Measurements from ENCODE around the gene WDFY3.
A peak's percentile ranks its signal among the peaks of the same experiment; 100 is the strongest.

WDFY3 gene

DNA sequence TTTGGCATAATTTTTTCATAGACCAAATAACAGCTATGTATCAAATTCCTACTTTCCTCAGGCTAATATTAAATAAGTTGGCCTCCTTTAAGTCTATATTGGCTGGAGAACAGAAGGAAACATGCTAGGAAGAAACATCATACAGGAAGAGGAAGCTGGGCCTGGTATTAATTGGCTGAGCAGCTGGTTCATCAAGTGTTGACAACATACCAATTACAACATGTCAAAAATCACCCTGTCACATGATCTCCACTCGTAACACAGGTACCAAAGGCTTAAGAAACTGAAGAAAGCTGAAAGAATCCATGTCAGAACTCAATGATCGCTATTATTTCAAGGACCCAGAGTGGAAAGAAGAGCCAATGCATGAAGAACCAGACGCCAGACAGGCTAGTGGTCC lies 10.5 kb downstream of the WDFY3 start:
- no peak for DNase-seq (ENCODE audit: low spot score)
- POLR2A ChIA-PET (ENCODE audit: low non-redundant PET): interaction anchor here (0.6 kb wide), 1 partner anchor 35 kb away, joined by 3 read pairs; no protein-coding TSS in a partner anchor
- TF ChIP-seq, protein P1, sequence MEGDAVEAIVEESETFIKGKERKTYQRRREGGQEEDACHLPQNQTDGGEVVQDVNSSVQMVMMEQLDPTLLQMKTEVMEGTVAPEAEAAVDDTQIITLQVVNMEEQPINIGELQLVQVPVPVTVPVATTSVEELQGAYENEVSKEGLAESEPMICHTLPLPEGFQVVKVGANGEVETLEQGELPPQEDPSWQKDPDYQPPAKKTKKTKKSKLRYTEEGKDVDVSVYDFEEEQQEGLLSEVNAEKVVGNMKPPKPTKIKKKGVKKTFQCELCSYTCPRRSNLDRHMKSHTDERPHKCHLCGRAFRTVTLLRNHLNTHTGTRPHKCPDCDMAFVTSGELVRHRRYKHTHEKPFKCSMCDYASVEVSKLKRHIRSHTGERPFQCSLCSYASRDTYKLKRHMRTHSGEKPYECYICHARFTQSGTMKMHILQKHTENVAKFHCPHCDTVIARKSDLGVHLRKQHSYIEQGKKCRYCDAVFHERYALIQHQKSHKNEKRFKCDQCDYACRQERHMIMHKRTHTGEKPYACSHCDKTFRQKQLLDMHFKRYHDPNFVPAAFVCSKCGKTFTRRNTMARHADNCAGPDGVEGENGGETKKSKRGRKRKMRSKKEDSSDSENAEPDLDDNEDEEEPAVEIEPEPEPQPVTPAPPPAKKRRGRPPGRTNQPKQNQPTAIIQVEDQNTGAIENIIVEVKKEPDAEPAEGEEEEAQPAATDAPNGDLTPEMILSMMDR (conservative IDR thresholded peaks at IDR 0.05; ENCODE audit: low read depth): no peak
- H3K27ac ChIP-seq: no peak overlapping the region
- CTCF ChIA-PET: interaction anchor here (2.5 kb wide), 1 partner anchor 10 kb away, joined by 7 read pairs; the partner anchor contains the start of gene WDFY3

DNA sequence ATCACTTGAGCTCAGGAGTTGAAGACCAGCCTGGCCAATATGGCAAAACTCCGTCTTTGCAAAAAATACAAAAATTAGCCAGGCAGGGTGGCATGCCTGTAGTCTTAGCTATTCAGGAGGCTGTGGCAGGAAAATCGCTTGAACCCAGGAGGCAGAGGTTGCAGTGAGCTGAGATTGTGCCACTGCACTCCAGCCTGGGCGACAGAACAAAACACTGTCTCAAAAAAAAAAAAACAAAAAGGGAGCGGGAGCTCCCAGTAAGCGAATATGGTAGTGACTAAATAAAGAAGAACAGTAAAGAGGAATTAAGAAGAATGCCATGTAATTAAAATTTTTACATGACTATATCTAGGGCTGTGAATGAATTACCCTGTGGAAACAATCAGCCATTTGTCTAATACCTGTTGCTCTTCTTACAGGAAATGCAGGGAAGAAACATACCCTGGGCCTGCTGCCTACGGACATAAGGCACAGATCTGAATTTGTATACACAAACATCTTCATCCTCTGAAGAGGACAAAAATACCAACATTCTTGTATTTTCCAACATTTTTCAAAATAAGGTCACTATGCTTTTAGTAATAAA lies 11.4 kb downstream of the WDFY3 start:
- POLR2A ChIA-PET (ENCODE audit: low non-redundant PET): no interaction called here
- CTCF ChIA-PET: interaction anchor here (0.6 to 2.5 kb wide), 2 partner anchors 11 to 13 kb away, joined by 4 to 7 read pairs; partner anchors contain the start of gene WDFY3

DNA sequence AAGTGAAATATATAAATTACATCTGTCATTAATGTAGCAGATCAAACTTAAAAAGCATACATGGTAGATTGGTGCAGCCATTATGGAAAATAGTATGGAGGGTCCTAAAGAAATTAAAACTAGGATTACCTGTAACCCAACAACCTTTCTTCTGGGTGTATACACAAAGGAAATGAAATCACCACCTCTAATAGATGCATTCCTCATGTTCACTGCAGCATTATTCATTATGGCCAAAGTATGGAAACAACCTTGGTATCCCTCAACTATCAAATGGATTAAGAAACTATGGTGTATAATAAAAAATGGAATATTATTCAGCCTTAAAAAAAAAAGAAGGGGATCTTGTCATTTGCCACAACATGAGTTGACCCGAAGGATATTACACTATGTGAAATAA lies 13.7 kb downstream of the WDFY3 start:
- TF ChIP-seq, protein P1 (conservative IDR thresholded peaks at IDR 0.05; ENCODE audit: low read depth): no peak
- DNase-seq (ENCODE audit: low spot score): no peak
- H3K27ac ChIP-seq: no peak overlapping the region
- POLR2A ChIA-PET (ENCODE audit: low non-redundant PET): no interaction called here
- CTCF ChIA-PET: interaction anchor here (0.7 kb wide), 1 partner anchor 116 kb away, joined by 3 read pairs; no protein-coding TSS in a partner anchor

More for the DNA sequence above, 11.4 kb downstream of the WDFY3 start:
- TF ChIP-seq, protein P1 (conservative IDR thresholded peaks at IDR 0.05; ENCODE audit: low read depth): no peak
- no peak overlapping the region for H3K27ac ChIP-seq
- DNase-seq (ENCODE audit: low spot score): no peak

DNA sequence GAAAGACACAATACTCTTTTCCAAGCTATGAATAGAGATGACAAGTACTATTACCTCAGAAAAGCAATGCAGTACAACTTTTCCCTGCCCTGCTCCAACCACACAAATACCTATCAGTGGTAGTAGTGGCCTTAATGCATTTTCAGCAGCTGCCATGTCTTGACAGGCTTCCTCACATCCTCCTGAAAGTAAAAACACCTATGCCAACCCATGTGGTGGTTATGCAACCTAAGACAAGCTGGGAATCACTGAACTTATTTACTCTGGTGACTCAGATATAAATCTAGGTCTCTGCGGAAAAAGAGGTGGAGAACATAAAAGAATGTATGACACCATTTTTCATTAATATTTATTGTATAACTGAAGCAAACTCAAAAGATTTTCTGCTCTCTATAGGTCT lies 14.5 kb downstream of the WDFY3 start:
- TF ChIP-seq, protein P1 (conservative IDR thresholded peaks at IDR 0.05; ENCODE audit: low read depth): no peak
- ChIA-PET POLR2A (ENCODE audit: low non-redundant PET) (interaction anchor here (0.6 to 0.7 kb wide), 2 partner anchors 14 to 171 kb away, joined by 3 to 21 read pairs; partner anchors contain the start of gene WDFY3), CTCF (interaction anchor here (0.6 kb wide), 1 partner anchor 53 kb away, joined by 5 read pairs; no protein-coding TSS in a partner anchor)
- DNase-seq (ENCODE audit: low spot score): peak; percentile 85
- H3K27ac ChIP-seq: no peak overlapping the region

DNA sequence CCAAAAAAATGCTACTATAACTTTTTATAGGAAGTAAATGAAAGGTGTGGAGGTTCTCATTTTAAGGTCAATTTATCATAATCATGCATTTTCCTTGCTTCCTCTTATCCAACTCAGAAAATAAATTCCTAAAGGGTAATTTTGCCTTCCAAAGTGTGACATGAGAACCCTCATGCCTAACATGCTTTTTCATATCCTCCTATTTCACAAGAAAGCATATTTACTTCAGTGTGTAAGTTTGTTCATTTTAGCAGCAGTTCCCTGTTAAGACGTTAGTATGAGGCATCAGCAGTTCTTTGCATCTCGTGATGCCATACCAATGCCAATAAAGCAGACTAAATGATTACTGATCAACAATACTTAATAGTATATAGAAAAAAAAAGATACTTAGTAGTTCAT lies 18.4 kb downstream of the WDFY3 start:
- TF ChIP-seq, protein P1 (conservative IDR thresholded peaks at IDR 0.05; ENCODE audit: low read depth): no peak
- H3K27ac ChIP-seq: no peak overlapping the region
- no peak for DNase-seq (ENCODE audit: low spot score)
- ChIA-PET CTCF (no interaction called here), POLR2A (ENCODE audit: low non-redundant PET) (no interaction called here)

DNA sequence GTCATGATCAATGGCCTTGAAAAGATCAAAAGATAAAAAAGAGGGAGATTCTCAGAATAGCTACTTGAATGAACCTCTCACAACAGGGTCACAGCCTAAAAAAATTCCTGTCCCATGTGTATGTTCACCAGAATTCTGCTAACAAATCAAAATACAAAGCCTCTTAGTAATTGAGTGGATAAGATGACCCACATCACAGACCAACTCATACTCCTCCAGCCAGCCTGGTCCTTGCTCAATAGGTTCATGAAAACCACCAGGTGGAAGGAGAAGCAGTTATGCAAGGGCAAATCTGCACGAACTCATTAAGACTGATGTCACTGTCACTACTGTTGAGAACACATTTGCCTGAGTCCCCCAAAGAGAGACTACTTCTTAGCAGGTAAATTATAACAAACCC lies 21.5 kb downstream of the WDFY3 start:
- TF ChIP-seq, protein P1 (conservative IDR thresholded peaks at IDR 0.05; ENCODE audit: low read depth): no peak
- CTCF ChIA-PET: no interaction called here
- DNase-seq (ENCODE audit: low spot score): no peak
- no peak overlapping the region for H3K27ac ChIP-seq
- POLR2A ChIA-PET (ENCODE audit: low non-redundant PET): no interaction called here

All from RWPE1 (cell line).